Tibial nerve (tissue), 3 donors: Measurements from ENCODE around the gene CLDN19.

ENCODE experiments used
- CTCF ChIP-seq, 5 experiments: fragments of 200-600 bp in 3 of 5; fragments of 450-650 bp in 2 of 5; sonication (generic) in 3 of 5; IDR thresholded peaks; one replicate each; pipeline ENCODE4 v1.5.1; 2016 to 2019; ENCODE audit warnings: antibody characterized with exemption in 5 of 5, mild to moderate bottlenecking in 3 of 5, moderate library complexity in 2 of 5
- POLR2A ChIP-seq, 2 donors: fragments of 450-650 bp; IDR thresholded peaks; one replicate each; pipeline ENCODE4 v1.6.1; 2017; ENCODE audit warnings: antibody characterized with exemption in 2 of 2, mild to moderate bottlenecking in 2 of 2, moderate library complexity in 2 of 2

- no peak for TF ChIP-seq CTCF (IDR thresholded peaks at IDR 0.05)
- TF ChIP-seq POLR2A (IDR thresholded peaks at IDR 0.05): no peak
Observed at GRCh38 chr1:42731585-42731984, 8.5 kb downstream of the CLDN19 start.
